Activated T-cell treated with anti-CD3 and anti-CD28 coated beads, Interleukin-2, amount 50 U/mL, for 72 hours (primary cell): ENCODE data around the gene LCLAT1. TPM values are rescaled to one million over a fixed set of nuclear protein-coding genes. Genes with fewer than 3 reads are reported as not detected.

Experiments
- ATAC-seq, 2 donors: fragments of 150-1000 bp; cut with Tn5 transposase; replicated peaks in 1 of 2; 2 replicates each; pipeline ENCODE4 v1.10.0; 2021; ENCODE audit warnings: moderate library complexity in 2 of 2, mild to moderate bottlenecking in 1 of 2
- DNase-seq, 2 donors: peaks; one replicate each; pipeline ENCODE4 v3.0.0; 2021 to 2022; ENCODE audit warnings: mixed read lengths in 1 of 2
- H3K27ac Mint-ChIP-seq: one replicate; pipeline ENCODE4 v1.8.0; 2022; ENCODE audit warnings: mild to moderate bottlenecking, moderate library complexity, mixed read lengths
- H3K27me3 Mint-ChIP-seq: one replicate; pipeline ENCODE4 v1.8.0; 2022; ENCODE audit warnings: low read depth, mixed read lengths
- H3K36me3 Mint-ChIP-seq, 2 donors: one replicate each; pipeline ENCODE4 v1.8.0; 2022; ENCODE audit warnings: mixed read lengths in 2 of 2, mild to moderate bottlenecking in 1 of 2; ENCODE audit not compliant: insufficient read depth in 2 of 2
- H3K4me1 Mint-ChIP-seq: one replicate; pipeline ENCODE4 v1.8.0; 2022; ENCODE audit warnings: low read depth, mixed read lengths
- H3K4me3 Mint-ChIP-seq, 2 donors: one replicate each; pipeline ENCODE4 v1.8.0; 2022; ENCODE audit warnings: mild to moderate bottlenecking in 2 of 2, mixed read lengths in 2 of 2, moderate library complexity in 2 of 2
- H3K9me3 Mint-ChIP-seq, 2 donors: one replicate each; pipeline ENCODE4 v1.8.0; 2022; ENCODE audit warnings: mixed read lengths in 2 of 2
- total RNA-seq, 2 donors: library from RNA; stranded (reverse); gene quantifications; one replicate each; pipeline ENCODE4 v1.2.3, GENCODE V29; 2022

Gene LCLAT1
- total RNA-seq, 2 donors from 2014 or later: 46.6 to 51.6 TPM

- no peak overlapping the region for H3K27ac Mint-ChIP-seq
- H3K4me1 Mint-ChIP-seq: no peaks in the 10 kb centered on the region
- no peak overlapping the region for H3K4me3 Mint-ChIP-seq
- ATAC-seq (no peak), DNase-seq (no peak)
- peaks cover 11 to 17% of the 10 kb centered on the region in 2 donors for H3K36me3 Mint-ChIP-seq
- peaks cover 0 to 4% of the 10 kb centered on the region in 2 donors for H3K9me3 Mint-ChIP-seq
- no peaks in the 10 kb centered on the region for H3K27me3 Mint-ChIP-seq
Measured at GRCh38 chr2:30527411-30527810, 80.4 kb downstream of the LCLAT1 start.

- DNase-seq: no peak
- H3K36me3 Mint-ChIP-seq: peaks cover 9 to 19% of the 10 kb centered on the region in 2 donors
- ATAC-seq: no peak
- no peak overlapping the region for H3K4me3 Mint-ChIP-seq
- no peaks in the 10 kb centered on the region for H3K27me3 Mint-ChIP-seq
- H3K9me3 Mint-ChIP-seq: peaks cover 0 to 4% of the 10 kb centered on the region in 2 donors
- no peaks in the 10 kb centered on the region for H3K4me1 Mint-ChIP-seq
- H3K27ac Mint-ChIP-seq: no peak overlapping the region
Measured at GRCh38 chr2:30527859-30528258, 80.8 kb downstream of the LCLAT1 start.

GRCh38 chr2:30530346-30530745 lies 83.3 kb downstream of the LCLAT1 start:
- H3K9me3 Mint-ChIP-seq: peaks cover 5 to 7% of the 10 kb centered on the region in 2 donors
- H3K27ac Mint-ChIP-seq: no peak overlapping the region
- H3K27me3 Mint-ChIP-seq: no peaks in the 10 kb centered on the region
- ATAC-seq: no peak
- no peaks in the 10 kb centered on the region for H3K4me1 Mint-ChIP-seq
- H3K4me3 Mint-ChIP-seq: no peak overlapping the region
- H3K36me3 Mint-ChIP-seq: peaks cover 16 to 28% of the 10 kb centered on the region in 2 donors
- DNase-seq: no peak

- peaks cover 17% of the 10 kb centered on the region for H3K4me1 Mint-ChIP-seq
- H3K27ac Mint-ChIP-seq: no peak overlapping the region
- ATAC-seq: no peak
- no peak overlapping the region for H3K4me3 Mint-ChIP-seq
- no peaks in the 10 kb centered on the region for H3K27me3 Mint-ChIP-seq
- peaks cover 11% of the 10 kb centered on the region in 2 donors for H3K36me3 Mint-ChIP-seq
- DNase-seq: no peak
- peaks cover 0 to 5% of the 10 kb centered on the region in 2 donors for H3K9me3 Mint-ChIP-seq
Measured at GRCh38 chr2:30541680-30542079, 94.6 kb downstream of the LCLAT1 start.

DNA sequence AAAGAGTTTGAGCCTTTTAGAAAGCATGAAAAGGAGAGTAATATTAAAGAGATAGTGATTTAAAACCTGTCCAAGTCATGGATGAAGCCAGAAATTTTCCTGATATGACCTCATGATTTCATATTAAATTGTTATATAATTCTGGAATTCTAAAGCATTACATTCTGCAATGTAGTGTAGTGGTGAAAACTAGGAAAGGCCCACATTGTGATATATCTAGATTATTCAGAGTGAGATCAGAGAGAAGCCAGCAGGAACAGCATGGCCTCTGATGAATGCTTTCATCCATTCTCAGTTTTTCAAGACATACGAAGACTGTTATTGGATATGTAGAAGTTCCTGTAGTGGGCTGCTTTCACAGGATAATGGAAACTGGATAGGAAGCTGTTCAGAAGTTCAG lies 98.8 kb downstream of the LCLAT1 start:
- Mint-ChIP-seq H3K9me3 (peaks cover 1 to 2% of the 10 kb centered on the region in 2 donors), H3K27me3 (no peaks in the 10 kb centered on the region), H3K27ac (no peak overlapping the region), H3K36me3 (peaks cover 3 to 6% of the 10 kb centered on the region in 2 donors), H3K4me3 (no peak overlapping the region), H3K4me1 (peaks cover 17% of the 10 kb centered on the region)
- no peak for ATAC-seq
- DNase-seq: no peak

DNA sequence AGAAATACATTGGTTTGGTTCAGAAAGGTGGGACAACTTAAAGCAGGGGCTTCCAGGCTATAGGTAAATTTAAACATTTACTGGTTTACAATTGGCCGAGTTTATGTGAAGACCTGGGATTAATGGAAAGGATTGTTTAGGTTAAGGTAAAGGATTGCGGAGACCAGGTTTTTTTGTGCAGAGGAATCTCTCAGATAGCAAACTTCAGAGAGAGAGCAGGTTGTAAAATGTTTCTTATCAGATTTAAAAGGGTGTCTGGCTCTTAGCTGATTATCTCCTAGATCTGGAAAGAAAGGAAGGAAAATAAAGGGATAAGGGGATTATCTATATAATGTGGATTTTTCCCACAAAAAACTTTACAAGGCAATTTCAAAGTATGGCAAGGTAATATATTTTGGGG lies 101.3 kb downstream of the LCLAT1 start:
- Mint-ChIP-seq H3K36me3 (peaks cover 0 to 2% of the 10 kb centered on the region in 2 donors), H3K27ac (no peak overlapping the region), H3K9me3 (peaks cover 0 to 1% of the 10 kb centered on the region in 2 donors), H3K4me3 (no peak overlapping the region), H3K27me3 (no peaks in the 10 kb centered on the region), H3K4me1 (peaks cover 6% of the 10 kb centered on the region)
- DNase-seq (no peak), ATAC-seq (no peak)

GRCh38 chr2:30549096-30549495 lies 102.0 kb downstream of the LCLAT1 start:
- Mint-ChIP-seq H3K27ac (no peak overlapping the region), H3K9me3 (peaks cover 0 to 1% of the 10 kb centered on the region in 2 donors), H3K4me1 (no peaks in the 10 kb centered on the region), H3K4me3 (no peak overlapping the region), H3K27me3 (no peaks in the 10 kb centered on the region), H3K36me3 (peaks cover 0 to 2% of the 10 kb centered on the region in 2 donors)
- DNase-seq (no peak), ATAC-seq (no peak)

- no peak for DNase-seq
- Mint-ChIP-seq H3K27ac (no peak overlapping the region), H3K9me3 (no peaks in the 10 kb centered on the region), H3K4me3 (no peak overlapping the region), H3K27me3 (no peaks in the 10 kb centered on the region), H3K36me3 (peaks cover 0 to 7% of the 10 kb centered on the region in 2 donors), H3K4me1 (no peaks in the 10 kb centered on the region)
- no peak for ATAC-seq
Measured at GRCh38 chr2:30559544-30560275, 112.7 kb downstream of the LCLAT1 start.

DNA sequence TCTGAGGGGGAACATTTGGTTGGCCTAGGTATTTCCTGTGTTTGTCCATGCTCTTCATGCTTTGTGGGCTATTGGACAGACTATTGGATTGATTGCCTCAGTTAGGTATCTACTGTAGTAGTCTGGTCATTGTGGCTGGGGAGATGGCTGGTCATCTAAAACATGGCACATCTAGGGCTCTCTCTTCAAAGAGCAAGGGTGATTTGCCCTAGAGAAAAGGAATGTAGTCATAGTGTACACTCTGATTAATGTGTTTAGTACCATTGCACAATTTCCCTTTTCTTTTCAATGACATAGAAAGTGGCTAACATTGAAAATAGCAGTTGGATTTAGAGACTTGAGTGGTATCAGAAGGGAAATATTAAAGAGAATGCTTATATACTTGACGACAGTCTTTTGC lies 114.3 kb downstream of the LCLAT1 start:
- Mint-ChIP-seq H3K4me3 (no peak overlapping the region), H3K4me1 (peaks cover 7% of the 10 kb centered on the region), H3K27ac (no peak overlapping the region), H3K9me3 (no peaks in the 10 kb centered on the region), H3K27me3 (no peaks in the 10 kb centered on the region), H3K36me3 (peaks cover 0 to 4% of the 10 kb centered on the region in 2 donors)
- no peak for DNase-seq
- no peak for ATAC-seq

GRCh38 chr2:30565851-30566358 lies 118.9 kb downstream of the LCLAT1 start:
- Mint-ChIP-seq H3K27ac (peak overlapping the region; percentile 79), H3K27me3 (no peaks in the 10 kb centered on the region), H3K4me3 (peak overlapping the region in 1 of 2 donors; percentile 63), H3K4me1 (peaks cover 7% of the 10 kb centered on the region), H3K9me3 (no peaks in the 10 kb centered on the region), H3K36me3 (peaks cover 0 to 6% of the 10 kb centered on the region in 2 donors)
- peak; percentile 37 to 92 for ATAC-seq
- DNase-seq: peak; percentile 1 to 24

DNA sequence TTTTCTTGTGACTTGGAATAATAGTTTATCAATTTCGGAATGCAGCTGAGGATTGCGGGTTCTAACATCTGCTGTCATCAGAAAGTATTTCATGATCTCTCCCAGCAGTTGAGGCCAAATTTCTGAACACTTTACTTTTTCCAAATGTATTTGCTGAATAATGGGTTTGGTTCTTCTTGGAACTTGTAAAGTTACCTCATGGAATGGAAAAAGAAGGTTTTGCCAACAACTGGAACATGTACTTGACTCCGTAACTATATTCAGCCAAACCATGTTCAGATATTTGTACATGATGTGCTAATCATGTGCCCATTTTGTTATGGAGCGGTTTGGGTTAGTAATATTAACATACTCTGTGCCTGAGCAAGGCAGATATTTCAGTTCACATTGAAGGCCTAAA lies 119.6 kb downstream of the LCLAT1 start:
- H3K27me3 Mint-ChIP-seq: no peaks in the 10 kb centered on the region
- H3K27ac Mint-ChIP-seq: peak overlapping the region; percentile 79
- H3K9me3 Mint-ChIP-seq: no peaks in the 10 kb centered on the region
- H3K4me1 Mint-ChIP-seq: peaks cover 7% of the 10 kb centered on the region
- DNase-seq (no peak), ATAC-seq (no peak)
- peaks cover 0 to 6% of the 10 kb centered on the region in 2 donors for H3K36me3 Mint-ChIP-seq
- peak overlapping the region in 1 of 2 donors; percentile 63 for H3K4me3 Mint-ChIP-seq

- no peak for DNase-seq
- H3K27ac Mint-ChIP-seq: no peak overlapping the region
- no peak for ATAC-seq
- H3K9me3 Mint-ChIP-seq: no peaks in the 10 kb centered on the region
- no peaks in the 10 kb centered on the region for H3K27me3 Mint-ChIP-seq
- peaks cover 7% of the 10 kb centered on the region for H3K4me1 Mint-ChIP-seq
- H3K4me3 Mint-ChIP-seq: no peak overlapping the region
- peaks cover 0 to 2% of the 10 kb centered on the region in 2 donors for H3K36me3 Mint-ChIP-seq
Measured at GRCh38 chr2:30567317-30567716, 120.3 kb downstream of the LCLAT1 start.

GRCh38 chr2:30569946-30570345 lies 122.9 kb downstream of the LCLAT1 start:
- no peak for ATAC-seq
- Mint-ChIP-seq H3K27me3 (no peaks in the 10 kb centered on the region), H3K4me3 (no peak overlapping the region), H3K36me3 (peaks cover 0 to 4% of the 10 kb centered on the region in 2 donors), H3K27ac (no peak overlapping the region), H3K4me1 (peaks cover 7% of the 10 kb centered on the region), H3K9me3 (no peaks in the 10 kb centered on the region)
- no peak for DNase-seq

GRCh38 chr2:30577151-30577550 lies 130.1 kb downstream of the LCLAT1 start:
- Mint-ChIP-seq H3K36me3 (peaks cover 0 to 8% of the 10 kb centered on the region in 2 donors), H3K9me3 (no peaks in the 10 kb centered on the region), H3K4me3 (no peak overlapping the region), H3K27ac (no peak overlapping the region), H3K27me3 (no peaks in the 10 kb centered on the region), H3K4me1 (peaks cover 6% of the 10 kb centered on the region)
- no peak for DNase-seq
- no peak for ATAC-seq
